ENCODE measurements around the gene SLC33A1. TPM values are rescaled to one million over a fixed set of nuclear protein-coding genes. Genes with fewer than 3 reads are reported as not detected.

SLC33A1 gene
- total and polyA plus RNA-seq, 2 of the 8 experiments (the other 6 are each of a cell fraction or from before 2014, with no cell fraction given), result 15.6 to 24.2 TPM

DNA sequence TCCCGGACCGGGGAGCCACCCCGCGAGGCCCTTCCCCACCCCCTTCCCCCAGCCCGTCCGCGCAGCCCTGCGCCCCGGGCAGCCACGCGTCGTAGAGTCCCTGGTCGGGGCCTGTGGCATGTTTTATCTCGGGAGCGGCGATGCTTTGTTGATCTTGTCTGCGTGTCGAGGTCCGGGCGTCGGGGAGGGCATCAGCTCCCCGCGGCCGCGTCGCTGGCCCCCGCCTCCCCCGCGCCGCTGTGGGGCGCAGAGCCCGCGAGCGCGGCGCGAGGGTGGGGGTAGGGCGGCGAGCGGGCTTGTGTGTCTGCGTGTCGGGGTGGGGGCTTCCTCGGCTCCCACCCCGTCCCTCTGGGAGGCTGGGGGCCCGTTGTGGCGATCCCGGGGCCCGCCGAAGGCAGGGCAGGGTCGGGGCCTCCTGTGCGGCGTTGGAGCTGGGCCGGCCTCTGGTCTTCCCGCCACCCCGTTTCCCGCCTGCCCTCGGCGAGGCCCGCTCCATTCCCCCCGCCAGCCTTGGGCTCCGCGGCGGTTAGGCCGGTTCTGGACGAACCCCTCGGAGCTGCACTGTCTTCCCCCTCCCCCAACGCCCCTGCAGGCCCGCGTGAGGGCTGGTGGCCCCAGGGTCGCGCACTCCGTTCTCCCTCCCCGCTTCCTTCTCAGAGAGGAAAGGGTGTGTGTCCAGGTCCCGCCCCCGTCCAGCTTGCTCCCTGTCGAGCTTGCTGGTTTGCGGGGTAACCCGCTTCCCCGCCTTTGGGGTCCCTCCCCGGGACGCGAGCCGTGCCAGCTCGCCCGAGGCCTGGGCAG is 16.9 kb upstream of the SLC33A1 start:
- FAIRE-seq (no peak), DNase-seq (ENCODE audit: low read depth in 1 of 2, low spot score in 2 of 2) (peak in 1 of 2 experiments; percentile 75)
- peak overlapping the region; percentile 78 for H3K18ac ChIP-seq (ENCODE audit: extremely low read depth, low read length)
- H3K27ac ChIP-seq (ENCODE audit: low read depth, low read length), result peak overlapping the region; percentile 89; the same call in 1 of the 2 replicates
- peak overlapping the region; percentile 78 to 90 (median 83) for H3K9ac ChIP-seq (replicated peaks in 1 of 4; ENCODE audit: extremely low read depth in 1 of 4, low read depth in 3 of 4, low read length in 3 of 4)
- peaks cover 7 to 8% of the 10 kb centered on the region in 2 experiments for H4K20me1 ChIP-seq (replicated peaks in 1 of 2; ENCODE audit: control insufficient read depth in 1 of 2, insufficient read depth in 2 of 2, low read length in 2 of 2)
- no peak overlapping the region for H2BK120ac ChIP-seq (replicated peaks; ENCODE audit: low read depth, low read length)
- no peak overlapping the region for H2AK5ac ChIP-seq (ENCODE audit: low read depth, low read length)
- no peaks in the 10 kb centered on the region for H3K36me3 ChIP-seq (ENCODE audit: control insufficient read depth in 2 of 4, insufficient read depth in 4 of 4, low read length in 3 of 4)
- H3K27me3 ChIP-seq (replicated peaks in 1 of 4; ENCODE audit: control insufficient read depth in 3 of 4, extremely low read depth in 1 of 4, insufficient read depth in 3 of 4, low read length in 3 of 4), result no peaks in the 10 kb centered on the region
- no peak overlapping the region for H3K23ac ChIP-seq (ENCODE audit: insufficient read length)
- peak overlapping the region; percentile 91; the same call in 1 of the 2 replicates for H2BK5ac ChIP-seq (ENCODE audit: low read depth, low read length)
- H2BK20ac ChIP-seq (ENCODE audit: low read length), result no peak overlapping the region
- ChIA-PET CTCF (ENCODE audit: partially characterized antibody) (interaction anchor here (0.7 to 3.1 kb wide), 4 partner anchors 15 to 211 kb away, joined by 3 to 17 read pairs (median 4); partner anchors contain the start of gene C3orf33), POLR2A (ENCODE audit: partially characterized antibody) (interaction anchor here (0.8 to 3.6 kb wide), 11 partner anchors 10 to 127 kb away, joined by 3 to 27 read pairs (median 4); partner anchors contain the start of genes C3orf33 and SLC33A1)
- no peak overlapping the region for H3K14ac ChIP-seq (ENCODE audit: insufficient read length)
- no peak overlapping the region for H2BK12ac ChIP-seq (ENCODE audit: low read depth, low read length)
- TF ChIP-seq E2F6 (IDR thresholded peaks at IDR 0.05), result peak; percentile 88
- no peak for TF ChIP-seq EGR1 (IDR thresholded peaks at IDR 0.05; ENCODE audit: borderline replicate concordance, low read depth, low read length)
- TF ChIP-seq HDAC2 (IDR thresholded peaks at IDR 0.05; ENCODE audit: borderline replicate concordance in 1 of 2, low read depth in 2 of 2, low read length in 2 of 2), result no peak
- no peak for TF ChIP-seq YY1 (IDR thresholded peaks at IDR 0.05; ENCODE audit: low read depth, low read length)
- TF ChIP-seq TAF1 (IDR thresholded peaks at IDR 0.05; ENCODE audit: low read depth, low read length), result 0 out of 2 replicates have a peak, but pooled peaks have one; percentile 43
- no peak for TF ChIP-seq MAFK (IDR thresholded peaks at IDR 0.05; ENCODE audit: low read depth, low read length)
- 0 out of 2 replicates have a peak, but pooled peaks have one; percentile 25 for TF ChIP-seq POLR2AphosphoS5 (IDR thresholded peaks at IDR 0.05; ENCODE audit: low read depth, low read length)
- TF ChIP-seq ASH2L (IDR thresholded peaks at IDR 0.05; ENCODE audit: low read length), result peak; percentile 70
- peak; percentile 15; the same call in 1 of the 2 replicates for TF ChIP-seq RBBP5 (IDR thresholded peaks at IDR 0.05; ENCODE audit: borderline replicate concordance, low read depth, low read length)
- peak; percentile 67 for TF ChIP-seq KDM4A (IDR thresholded peaks at IDR 0.05; ENCODE audit: low read depth, low read length, severe bottlenecking)
- peak overlapping the region; percentile 84 for H3K56ac ChIP-seq (replicated peaks; ENCODE audit: insufficient read length, low read depth, low read length)
- H3K79me1 ChIP-seq (ENCODE audit: low read depth, low read length), result peaks cover 2% of the 10 kb centered on the region; the same call in 1 of the 2 replicates
- H2BK15ac ChIP-seq (ENCODE audit: low read length), result no peak overlapping the region
- peak overlapping the region; percentile 91 for H4K91ac ChIP-seq (replicated peaks; ENCODE audit: insufficient read length, low read length)
- H3K23me2 ChIP-seq (ENCODE audit: low read depth, low read length), result peaks cover 6% of the 10 kb centered on the region
- peaks cover 21 to 51% of the 10 kb centered on the region in 2 experiments for H3K79me2 ChIP-seq (ENCODE audit: control insufficient read depth in 1 of 2, insufficient read depth in 2 of 2, low read length in 2 of 2)
- no peak overlapping the region; the same call in 1 of the 2 replicates for H2AFZ ChIP-seq (ENCODE audit: low read length)
- no peak overlapping the region for H3K4ac ChIP-seq (replicated peaks; ENCODE audit: insufficient read length, low read depth, low read length)
- no peaks in the 10 kb centered on the region for H3K9me3 ChIP-seq (ENCODE audit: insufficient read depth in 2 of 2, low read depth in 1 of 2, low read length in 1 of 2)
- H3K4me1 ChIP-seq (replicated peaks in 1 of 4; ENCODE audit: control insufficient read depth in 3 of 4, insufficient read depth in 4 of 4, low read length in 3 of 4), result peaks cover 0 to 5% (median 4%) of the 10 kb centered on the region in 4 experiments; a peak in 4 of 7 replicates
- WGBS, 2 experiments (ENCODE audit: extremely low coverage in 1 of 2, insufficient coverage in 1 of 2, insufficient read length in 1 of 2, insufficient replicate concordance in 2 of 2, low coverage in 1 of 2, low lambda C conversion rate in 2 of 2, missing lambda C conversion rate in 1 of 2), result 3% methylated on average over 50 of the region's 85 CpGs; no CpG with 5 or more reads in 1 of the 2 experiments
- peak overlapping the region; percentile 77 to 83 for H3K4me2 ChIP-seq (ENCODE audit: insufficient read depth in 1 of 2, low read depth in 2 of 2, low read length in 2 of 2)
- H4K5ac ChIP-seq (ENCODE audit: insufficient read length, low read depth, low read length), result peak overlapping the region; percentile 77
- peak overlapping the region; percentile 77 to 97 (median 88) for H3K4me3 ChIP-seq (ENCODE audit: extremely low read depth in 1 of 4, insufficient read depth in 2 of 4, low read depth in 3 of 4, low read length in 4 of 4)
- H4K8ac ChIP-seq (ENCODE audit: extremely low read depth, insufficient read depth, low read length), result peak overlapping the region; percentile 96
